HG02870 (cell line): ENCODE data around the gene MICAL2.

Source experiments
- ATAC-seq: cut with Tn5 transposase; IDR thresholded peaks from one replicate; pipeline ENCODE4 v1.9.1; 2021; ENCODE audit warnings: mild to moderate bottlenecking, moderate library complexity; ENCODE audit not compliant: unreplicated experiment

The MICAL2 gene

DNA sequence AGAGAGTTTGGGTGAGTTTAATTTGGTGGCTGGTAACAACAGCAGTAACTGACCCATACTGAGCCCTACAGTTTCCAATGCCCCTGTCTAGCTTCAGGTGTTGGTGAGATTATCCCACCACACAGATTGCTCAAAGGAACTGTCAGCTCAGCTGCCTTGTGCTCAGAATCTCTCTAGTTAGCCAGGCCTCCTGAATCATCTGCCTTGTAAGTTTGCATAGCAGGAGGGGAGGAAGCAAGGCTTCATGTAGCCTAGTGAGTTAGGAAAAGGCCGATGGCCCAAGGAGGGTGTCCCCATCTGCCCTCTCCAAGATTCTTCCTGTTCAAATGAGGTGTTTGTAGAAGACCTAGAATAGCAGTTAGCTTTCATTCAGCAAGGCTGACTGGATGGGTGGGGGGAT is 74.3 kb downstream of the MICAL2 start:
- ATAC-seq, result no peak

DNA sequence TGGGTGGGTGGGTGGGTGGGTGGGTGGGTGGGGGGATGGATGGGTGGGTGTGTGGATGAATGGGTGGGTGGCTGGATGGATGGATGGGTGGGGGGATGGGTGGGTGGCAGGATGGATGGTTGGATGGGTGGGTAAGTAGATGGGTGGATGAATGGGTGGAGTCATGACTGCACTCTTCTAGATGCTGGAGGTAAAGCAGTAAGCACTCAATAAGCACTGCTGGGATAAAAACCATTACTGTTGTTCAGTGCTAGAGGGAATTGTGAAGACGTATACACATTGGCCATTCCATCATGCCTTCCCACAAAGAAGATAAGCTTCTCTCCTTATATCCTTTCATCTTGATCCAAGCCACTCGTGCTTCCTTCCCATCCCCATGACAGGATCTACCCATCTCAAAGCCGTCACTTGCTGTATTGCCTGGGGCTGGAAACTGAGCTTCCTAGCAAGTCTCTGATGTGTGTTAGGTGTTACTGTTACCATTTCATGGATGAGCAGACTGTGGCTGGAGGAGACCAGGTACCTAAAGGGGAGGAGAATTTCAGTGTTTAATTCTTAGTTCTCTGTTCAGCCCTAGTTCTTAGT is 74.8 kb downstream of the MICAL2 start:
- ATAC-seq, result no peak

DNA sequence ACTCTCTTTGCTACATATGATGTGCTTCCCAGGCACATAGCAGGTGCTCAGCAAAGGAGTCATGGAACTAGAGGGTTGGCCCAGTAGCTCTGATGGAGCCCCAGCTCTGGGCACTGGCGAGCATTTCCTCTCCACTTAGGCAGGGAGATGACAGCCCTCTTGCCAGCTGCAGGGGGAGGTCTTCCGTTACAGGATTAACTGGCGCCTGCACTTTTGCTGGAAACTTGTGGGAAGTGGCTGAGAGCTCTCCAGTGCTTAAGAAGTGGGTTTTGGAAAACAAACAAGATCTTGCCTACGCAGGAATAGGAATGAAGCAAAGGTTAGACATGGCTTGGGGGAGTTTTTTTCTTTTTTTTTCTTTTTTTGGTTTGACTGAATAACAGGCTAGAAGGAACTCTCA is 75.5 kb downstream of the MICAL2 start:
- ATAC-seq, result no peak

DNA sequence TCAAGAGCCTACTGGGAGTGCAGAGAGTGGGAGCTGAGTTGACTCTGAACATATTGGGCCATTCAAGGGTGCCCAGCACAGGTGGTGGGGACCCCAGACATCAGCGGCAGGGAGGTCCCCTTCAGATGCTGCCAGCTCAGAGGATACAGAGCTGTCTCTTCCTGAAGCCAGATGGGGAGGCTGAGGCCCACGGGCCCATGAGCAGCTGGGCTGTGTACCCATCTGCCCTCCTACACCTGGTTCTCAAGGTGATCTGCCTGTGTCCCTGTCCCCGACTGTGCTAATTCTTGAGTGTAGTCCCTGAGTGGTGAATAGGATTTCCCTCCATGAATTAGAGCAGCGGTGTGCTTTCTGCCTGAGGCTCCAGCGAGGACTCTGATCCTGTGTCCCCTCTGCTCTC is 76.3 kb downstream of the MICAL2 start:
- ATAC-seq, result no peak

DNA sequence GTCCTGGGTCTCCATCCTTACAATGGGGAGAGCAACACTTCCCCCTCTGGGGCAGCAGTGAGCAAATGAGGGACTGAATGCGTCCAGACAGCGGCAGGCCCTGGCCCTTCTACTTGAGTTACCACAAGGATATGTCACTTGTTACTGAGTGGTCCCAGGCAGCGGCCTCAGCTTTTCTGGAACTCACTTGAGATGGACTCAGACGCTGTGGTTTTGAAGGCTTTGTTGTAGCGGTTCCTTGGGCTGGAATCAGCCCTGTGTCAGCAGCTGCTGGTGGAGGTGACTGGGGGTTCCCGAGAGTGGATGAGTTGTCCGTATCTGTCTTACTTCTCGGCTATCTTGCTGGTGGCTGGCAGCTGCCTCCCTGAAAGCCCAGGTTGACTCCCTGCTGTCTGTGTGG is 77.0 kb downstream of the MICAL2 start:
- peak; percentile 65 for ATAC-seq

DNA sequence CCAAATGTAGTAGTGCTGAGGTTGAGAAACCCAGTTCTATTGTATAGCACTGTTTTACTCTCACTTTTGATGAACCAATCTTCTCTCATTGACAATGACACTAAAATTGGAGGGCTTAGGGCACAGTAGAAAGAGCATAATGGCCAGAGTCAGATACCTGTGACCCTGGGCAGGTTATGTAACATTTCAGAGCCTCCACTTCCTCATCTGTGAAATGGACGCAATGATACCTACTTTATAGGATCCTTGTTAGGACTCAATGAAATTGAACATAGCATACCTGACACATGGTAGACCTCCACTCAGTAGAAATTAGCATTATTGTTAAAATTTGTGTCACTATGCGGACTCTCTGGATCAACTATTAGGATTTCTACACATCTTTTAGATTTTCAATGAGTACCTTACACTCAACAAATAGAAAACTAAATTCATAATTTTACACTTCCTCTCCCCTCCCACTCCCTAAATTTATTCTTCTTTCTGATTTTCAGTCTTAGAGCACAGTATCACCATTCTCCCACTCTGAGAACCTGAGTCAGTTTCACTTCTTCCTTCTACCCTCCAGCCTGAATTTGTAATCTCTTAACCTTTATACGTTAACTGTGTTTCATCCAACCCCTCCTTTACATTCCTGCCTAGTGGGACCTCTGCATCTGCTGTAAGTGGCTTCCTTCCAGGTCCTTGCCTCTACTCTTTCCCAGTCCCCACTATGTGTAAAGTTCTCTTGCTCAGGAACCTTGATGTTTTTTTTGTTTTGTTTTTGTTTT is 78.3 kb downstream of the MICAL2 start:
- peak; percentile 63 for ATAC-seq

DNA sequence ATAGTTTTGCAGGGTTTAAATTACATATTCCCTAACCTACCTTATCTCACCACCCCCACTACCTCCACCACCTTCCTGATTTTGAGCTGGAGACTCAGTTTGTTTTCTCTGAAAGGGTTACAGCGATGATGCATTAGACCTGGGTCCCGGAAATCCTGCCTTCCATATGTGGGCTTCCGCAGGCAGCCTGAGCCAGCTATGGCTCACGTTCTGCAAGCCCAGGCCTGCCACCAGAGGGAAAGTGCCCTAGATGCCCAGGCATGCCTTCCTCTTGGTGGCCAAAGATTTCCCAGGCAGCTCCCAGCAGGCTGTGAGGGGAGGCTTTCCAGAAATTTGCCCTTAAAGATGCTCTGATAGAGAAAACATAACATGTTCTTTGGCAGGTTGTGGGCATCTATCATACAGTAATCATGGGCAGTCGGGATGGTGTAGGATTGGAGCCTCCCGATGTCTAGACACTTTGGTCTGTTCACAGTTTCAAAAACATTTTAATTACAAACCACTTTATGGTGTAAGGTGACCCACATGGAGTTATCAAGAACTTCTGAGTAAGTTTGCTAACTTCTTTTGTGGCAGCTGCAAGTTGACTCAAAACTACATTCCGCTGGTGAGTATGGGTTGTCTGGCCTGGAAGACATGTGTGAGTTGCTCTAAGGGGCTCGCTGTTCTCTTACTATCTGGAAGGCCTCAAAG is 79.3 kb downstream of the MICAL2 start:
- peak; percentile 34 for ATAC-seq

DNA sequence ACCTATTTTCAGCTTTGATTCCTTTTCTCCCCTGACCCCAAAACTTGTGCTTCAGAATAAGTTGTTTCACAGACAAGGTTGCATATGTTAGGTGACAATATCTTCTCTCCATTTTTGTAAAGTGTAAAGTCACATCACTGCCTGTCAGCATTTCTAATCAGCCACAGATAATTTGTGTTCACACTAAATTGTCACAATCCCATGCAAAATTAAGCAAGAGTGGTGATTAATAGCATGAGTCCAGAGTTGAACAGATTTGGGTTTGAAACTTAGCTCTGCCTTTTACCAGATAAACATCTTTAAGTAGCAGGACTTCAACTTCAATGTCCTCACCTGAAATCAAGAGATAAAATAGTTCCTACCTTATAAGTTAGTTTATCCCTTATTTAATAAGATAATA is 80.1 kb downstream of the MICAL2 start:
- ATAC-seq, result no peak

DNA sequence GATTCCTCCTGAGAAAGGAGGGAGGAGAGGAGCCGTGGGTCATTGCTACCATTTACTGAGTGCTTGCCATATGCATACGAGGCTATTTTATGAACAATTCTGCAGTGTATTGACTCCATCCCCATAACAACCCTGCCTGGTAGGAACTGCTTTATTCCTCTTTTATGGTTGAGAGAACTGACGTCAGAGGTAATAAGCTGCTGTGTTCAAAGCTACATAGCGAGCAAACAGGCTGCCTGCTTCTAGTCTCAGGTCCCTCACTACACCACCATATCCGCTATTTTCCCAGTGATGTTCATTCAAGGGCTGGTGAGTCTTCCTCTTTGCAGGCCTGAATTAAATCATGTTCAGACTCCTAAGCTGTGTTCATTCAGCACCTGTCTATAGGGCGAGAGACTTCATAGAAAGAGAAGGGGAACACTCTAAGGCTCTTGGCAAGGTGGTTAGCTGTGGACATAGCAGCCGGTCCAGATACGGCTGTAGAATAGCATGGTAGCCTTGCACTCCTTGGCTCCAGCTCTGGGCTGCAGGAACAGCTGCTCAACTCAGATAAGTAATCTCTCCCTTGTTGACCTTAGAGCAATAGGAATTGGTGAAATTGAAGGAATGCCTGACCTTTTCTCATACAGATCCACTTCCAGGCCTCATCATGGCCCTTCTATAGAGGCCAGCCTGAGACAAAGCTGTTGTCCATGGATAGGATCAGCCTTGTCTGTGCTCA is 82.6 kb downstream of the MICAL2 start:
- ATAC-seq, result no peak

DNA sequence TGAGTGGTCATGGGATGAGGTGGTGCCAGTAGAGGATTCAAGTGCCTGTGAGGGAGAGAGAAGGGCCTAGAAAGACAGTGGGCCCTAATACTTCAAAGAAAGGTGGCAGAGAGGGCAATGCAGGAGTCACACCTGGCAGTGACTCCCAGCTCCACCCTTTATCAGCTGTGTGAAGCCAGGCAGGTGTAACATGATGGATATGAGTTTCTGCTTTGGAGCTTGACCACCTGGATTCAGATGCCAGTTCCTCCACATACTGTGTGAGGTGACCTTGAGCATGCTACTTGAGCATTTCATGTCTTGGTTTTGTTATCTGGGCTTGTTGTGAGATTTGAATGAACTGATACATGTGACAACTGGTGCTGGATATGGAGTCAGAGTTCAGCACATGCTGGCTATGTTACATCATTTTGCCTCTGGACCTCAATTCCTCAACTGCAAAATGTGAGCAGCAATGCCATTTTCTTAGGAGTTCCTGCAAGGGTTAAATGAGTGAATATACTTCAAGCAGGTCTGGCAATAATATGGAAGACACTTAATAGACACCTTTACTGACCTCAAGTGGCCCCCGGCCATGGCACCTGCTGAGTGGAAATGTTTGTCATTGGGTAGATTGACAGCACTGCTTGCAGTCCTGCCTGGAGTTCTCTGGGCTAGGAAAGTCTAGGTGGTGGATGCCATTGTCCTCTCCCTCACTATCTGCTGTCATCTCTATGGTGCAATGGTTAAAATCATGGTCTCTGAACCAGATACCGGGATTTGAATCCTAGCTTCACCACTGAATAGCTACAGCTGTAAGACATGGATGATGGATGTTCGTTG is 83.3 kb downstream of the MICAL2 start:
- no peak for ATAC-seq

DNA sequence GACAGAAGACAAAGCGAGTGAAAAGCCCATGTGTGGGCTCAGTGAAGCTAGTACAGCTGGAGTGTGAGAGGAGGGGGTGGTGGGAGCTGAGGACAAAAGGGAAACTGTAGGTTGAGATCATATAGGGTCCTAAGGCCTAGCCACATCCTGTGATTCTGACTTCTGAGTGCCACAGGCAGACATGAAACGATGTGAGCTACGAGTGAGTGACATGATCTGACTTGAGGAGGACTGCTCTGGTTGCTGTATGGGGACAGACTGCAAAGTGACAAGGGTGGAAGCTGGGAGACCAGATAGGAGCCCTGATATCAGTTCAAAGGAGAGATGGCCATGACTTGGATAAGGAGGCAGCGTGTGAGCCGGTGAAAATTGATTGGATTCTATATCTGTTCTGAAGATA is 85.4 kb downstream of the MICAL2 start:
- ATAC-seq, result peak; percentile 59

DNA sequence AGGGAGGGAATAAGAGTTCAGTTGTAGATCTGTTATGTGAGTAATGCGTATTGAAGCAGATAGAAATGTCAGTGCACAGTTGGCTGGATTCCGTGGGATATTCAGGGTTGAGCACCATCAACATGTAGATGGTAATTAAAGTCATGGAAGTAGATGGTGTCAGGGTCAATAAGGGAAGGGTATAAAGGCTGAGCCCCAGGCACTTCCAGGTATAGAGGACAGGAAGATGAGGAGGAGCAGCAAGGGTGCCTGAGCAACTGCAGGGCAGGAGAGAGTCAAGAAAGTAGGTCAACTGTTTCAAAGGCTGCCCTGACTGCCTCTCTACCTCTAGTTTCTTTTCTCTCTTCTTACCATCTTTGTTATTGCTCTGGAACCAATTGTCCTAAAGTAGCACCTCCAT is 85.9 kb downstream of the MICAL2 start:
- ATAC-seq, result no peak

DNA sequence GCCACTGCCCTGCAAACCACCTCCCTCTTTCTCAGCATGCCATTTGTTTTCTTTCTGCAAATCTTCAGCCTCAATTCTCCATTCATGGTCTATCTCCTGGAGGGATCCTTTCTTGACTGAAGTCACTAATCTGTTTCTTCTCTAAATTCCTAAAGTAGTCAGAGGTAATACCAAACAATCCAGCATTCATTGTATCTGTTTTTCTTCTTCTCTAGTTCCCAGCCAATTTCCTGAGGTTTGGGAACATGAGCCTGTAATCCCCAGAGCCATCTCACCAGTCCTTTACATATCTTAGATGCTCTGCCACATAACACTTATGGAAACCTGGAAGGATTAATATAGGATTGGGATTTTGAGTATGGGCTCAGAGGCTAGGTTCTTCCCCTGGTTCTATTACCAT is 86.5 kb downstream of the MICAL2 start:
- ATAC-seq, result no peak

DNA sequence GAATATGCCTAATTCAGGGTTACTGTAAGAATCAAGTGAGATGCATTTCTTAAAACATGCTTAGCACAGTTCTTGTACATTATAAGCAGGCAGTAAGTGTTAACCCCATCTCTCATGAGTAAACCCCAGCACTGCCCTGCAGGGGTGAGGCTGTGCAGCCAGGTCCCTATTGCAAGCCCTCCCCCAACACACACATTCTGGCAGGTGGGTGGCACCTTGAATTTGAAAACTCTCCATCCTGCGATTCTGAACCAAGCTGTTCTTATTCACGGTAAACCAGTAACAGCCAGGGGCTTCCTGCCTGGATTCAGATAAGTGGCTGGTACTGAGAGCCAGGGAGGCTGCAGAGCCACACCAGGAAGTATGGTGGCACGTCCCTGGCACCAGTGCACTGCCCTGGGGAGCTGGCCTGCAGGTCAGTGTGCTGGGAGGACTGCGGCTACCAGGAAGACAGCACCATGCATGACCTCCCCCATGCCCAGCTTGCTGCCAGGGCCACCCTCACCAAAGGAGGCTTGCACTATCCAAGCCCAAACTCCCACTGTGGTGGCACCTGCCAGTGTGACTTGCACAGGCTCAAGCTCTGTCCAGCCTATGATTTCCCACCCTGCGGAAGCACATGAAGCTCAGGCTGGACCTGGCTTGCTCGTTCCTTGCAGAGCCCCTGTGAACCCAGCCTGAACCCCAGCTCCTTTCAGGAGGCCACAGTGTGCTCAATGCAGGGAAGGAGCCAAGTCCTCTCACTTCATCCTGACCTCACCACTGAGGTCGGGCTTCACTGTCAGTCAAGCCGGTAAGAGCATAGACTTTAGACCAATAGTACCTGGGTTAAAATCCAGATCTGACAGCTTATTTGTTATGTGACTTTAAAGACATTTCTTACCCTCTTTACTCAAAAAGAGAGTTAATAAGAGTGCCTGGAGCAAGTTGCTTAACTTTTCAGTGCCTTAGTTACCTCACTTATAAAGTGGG is 88.1 kb downstream of the MICAL2 start:
- ATAC-seq, result no peak

DNA sequence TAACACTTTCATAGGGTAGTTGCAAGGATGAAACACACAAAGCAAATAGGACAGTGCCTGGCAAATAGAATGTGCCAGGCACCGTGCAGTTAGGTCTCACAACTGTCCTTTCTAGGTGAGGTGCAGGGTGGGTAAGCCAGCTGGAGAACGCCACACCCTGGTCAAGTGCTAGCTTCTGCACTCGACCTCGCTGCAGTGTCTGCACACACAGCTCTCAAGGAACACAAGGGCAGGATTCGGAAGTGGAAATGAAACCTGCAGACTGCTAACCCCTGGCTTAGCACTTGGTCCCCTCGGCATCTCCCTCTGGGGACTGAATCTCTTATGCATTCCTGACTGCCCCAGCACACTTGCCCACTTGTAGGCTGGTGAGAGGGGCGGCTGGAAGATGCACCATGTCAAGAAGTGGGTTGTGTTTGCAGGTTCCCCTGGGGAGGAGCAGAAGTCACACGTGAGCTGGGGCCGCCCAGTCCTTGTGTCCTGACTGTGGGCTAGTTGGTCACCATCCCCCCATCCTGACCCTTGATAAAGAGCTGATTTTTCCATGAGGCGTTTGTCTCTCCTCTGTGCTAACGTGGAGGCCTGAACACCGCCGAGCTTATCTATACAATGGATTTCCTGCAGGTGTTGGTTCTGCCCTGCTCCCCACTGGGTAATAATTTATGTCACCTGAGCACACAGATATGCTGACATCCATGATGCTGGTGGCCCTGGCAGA is 89.0 kb downstream of the MICAL2 start:
- no peak for ATAC-seq

DNA sequence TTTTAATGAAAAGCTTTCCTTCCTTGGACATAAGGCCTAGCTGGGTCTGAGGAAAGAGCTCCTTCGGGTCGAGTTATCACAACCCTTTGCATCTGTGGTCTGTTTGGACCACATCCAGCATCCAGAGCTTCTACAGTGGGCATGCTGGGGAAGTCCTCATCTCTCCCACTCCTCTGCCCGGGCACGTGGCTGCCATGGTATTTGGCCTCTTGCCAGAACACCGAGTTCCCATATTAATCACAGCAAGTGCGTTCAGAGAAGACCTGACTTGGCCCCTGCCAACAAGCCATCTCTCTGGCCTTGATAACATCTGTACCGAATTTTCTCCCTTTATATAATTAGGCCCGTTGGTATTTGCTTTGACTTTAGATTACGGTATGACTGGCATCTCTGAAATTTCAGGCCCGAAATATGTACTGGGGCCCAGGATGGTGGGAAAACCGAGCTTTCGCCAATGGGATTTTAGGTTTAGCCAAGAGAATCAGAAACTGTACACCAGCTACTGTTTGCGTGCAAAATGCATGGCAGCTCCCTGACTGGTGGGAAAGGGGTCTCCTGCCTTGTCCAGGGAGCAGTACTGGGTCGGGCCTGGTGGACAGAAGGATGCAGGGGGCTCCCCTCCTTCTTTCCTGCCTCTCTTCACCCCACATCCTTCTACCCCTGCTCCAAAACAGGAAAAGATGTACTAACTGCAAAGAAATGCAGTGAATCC is 90.0 kb downstream of the MICAL2 start:
- ATAC-seq, result no peak

DNA sequence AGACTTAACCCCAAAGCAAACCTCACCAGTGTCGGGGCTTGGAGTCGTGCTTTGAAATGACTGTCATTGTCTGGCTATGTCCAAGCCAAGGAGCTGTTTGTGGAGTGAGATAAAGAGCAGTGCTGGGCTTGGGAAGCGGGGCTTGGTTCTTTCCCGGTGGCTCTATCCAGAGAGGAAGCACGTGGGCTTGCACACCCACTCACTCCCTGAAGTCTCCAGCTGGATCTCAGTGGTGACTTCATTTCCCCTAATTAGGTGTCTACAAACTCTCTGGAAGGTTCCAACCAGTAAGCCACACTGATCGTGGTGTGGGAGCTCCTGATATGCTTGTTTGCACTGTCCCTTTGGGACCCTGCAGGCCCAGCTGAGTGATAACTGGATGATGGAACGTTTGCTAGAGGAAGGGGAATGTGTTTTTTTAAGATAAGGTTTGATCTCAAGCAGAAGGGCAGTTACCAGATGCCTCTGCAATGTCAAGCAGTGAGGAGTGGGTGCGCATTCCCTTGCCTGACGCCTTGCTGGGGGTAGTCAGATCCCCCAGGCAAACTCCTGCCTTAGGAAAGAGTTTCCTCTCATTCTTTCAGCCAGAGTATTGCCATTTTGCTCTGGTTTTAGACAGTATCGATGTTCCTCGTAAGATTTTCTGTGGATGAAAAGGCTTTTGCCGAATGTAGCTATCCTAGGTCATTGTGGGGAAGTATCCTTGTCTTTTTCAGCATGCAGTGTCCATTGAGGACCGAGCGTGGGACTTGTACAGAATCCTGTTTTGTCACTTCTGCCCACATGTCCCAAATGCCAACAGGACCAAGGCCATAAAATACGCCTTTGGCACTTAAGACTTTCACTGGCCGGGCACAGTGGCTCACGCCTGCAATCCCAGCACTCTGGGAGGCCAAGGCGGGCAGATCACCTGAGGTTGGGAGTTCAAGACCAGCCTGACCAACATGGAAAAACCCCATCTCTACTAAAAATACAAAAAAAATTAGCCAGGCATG is 90.9 kb downstream of the MICAL2 start:
- ATAC-seq, result no peak
